Hepatocyte (in vitro differentiated cells): ENCODE results near the gene CDCA3.

Experiments
- EZH2 ChIP-seq: fragments of 200-600 bp; sonication (generic); IDR thresholded peaks from 2 replicates; pipeline ENCODE4 v1.6.1; 2016; ENCODE audit warnings: antibody characterized with exemption, mild to moderate bottlenecking, borderline replicate concordance
- EZH2phosphoT487 ChIP-seq: fragments of 200-600 bp; sonication (generic); IDR thresholded peaks from one replicate; pipeline ENCODE4 v1.6.1; 2018; ENCODE audit warnings: antibody characterized with exemption, mild to moderate bottlenecking, low read depth, moderate library complexity; ENCODE audit not compliant: unreplicated experiment, severe bottlenecking
- TF ChIP-seq, protein P1 (sequence below): fragments of 200-600 bp; sonication (generic); IDR thresholded peaks from 2 replicates; pipeline ENCODE4 v1.5.1; 2016; ENCODE audit warnings: antibody characterized with exemption, mild to moderate bottlenecking; ENCODE audit not compliant: poor library complexity

DNA sequence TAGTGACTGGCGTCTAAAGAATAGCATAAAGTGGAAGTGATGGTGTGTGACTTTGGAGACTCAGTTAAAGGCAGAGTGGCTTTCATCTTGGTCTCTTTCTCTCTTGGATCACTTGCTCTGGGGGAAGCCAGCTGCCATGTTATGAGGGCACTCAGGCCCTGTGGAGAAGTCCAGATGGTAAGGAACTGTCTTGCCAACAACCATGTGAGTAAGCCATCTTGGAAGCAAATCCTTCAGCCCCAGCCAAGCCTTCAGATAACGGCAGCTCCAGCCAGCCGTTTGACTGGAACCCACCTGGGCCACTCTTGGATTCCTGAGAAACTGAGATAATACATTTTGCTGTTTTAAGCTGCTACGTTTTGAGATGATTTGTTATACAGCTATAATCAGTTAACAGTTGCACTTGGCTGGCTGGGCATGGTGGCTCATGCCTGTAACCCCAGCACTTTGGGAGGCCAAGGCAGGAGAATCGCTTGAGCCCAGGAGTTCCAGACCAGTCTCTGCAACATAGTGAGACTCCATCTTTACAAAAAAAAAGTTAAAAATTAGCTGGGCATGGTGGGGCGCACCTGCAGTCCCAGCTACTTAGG lies 45.9 kb upstream of the CDCA3 start:
- TF ChIP-seq, protein P1, sequence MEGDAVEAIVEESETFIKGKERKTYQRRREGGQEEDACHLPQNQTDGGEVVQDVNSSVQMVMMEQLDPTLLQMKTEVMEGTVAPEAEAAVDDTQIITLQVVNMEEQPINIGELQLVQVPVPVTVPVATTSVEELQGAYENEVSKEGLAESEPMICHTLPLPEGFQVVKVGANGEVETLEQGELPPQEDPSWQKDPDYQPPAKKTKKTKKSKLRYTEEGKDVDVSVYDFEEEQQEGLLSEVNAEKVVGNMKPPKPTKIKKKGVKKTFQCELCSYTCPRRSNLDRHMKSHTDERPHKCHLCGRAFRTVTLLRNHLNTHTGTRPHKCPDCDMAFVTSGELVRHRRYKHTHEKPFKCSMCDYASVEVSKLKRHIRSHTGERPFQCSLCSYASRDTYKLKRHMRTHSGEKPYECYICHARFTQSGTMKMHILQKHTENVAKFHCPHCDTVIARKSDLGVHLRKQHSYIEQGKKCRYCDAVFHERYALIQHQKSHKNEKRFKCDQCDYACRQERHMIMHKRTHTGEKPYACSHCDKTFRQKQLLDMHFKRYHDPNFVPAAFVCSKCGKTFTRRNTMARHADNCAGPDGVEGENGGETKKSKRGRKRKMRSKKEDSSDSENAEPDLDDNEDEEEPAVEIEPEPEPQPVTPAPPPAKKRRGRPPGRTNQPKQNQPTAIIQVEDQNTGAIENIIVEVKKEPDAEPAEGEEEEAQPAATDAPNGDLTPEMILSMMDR, result no peak
- no peak for TF ChIP-seq EZH2
- TF ChIP-seq EZH2phosphoT487, result no peak
